Prostate gland (tissue), 2 donors: ENCODE measurements around the gene SLAMF6.
"Not testable (repeated sequence)": the region's sequence is repeated elsewhere in the genome, so short reads cannot be mapped to it uniquely, and the experiment has no call there.

Experiments used
- POLR2A ChIP-seq: fragments of 450-650 bp; IDR thresholded peaks from one replicate; pipeline ENCODE4 v1.6.1; 2016; ENCODE audit warnings: antibody characterized with exemption, mild to moderate bottlenecking
- POLR2AphosphoS5 ChIP-seq: sonication (generic); formaldehyde crosslinking; IDR thresholded peaks from one replicate; pipeline ENCODE4 v1.6.1; 2017; ENCODE audit warnings: antibody characterized with exemption
- TF ChIP-seq, protein P1 (sequence below), 4 experiments: fragments of 200-600 bp in 2 of 4; fragments of 450-650 bp in 2 of 4; sonication (generic) in 2 of 4; IDR thresholded peaks; 1 replicate in 3 of 4; 2 replicates in 1 of 4; pipeline ENCODE4 v1.5.1; 2016 to 2019; ENCODE audit warnings: antibody characterized with exemption in 4 of 4, mild to moderate bottlenecking in 2 of 4, moderate library complexity in 2 of 4

DNA sequence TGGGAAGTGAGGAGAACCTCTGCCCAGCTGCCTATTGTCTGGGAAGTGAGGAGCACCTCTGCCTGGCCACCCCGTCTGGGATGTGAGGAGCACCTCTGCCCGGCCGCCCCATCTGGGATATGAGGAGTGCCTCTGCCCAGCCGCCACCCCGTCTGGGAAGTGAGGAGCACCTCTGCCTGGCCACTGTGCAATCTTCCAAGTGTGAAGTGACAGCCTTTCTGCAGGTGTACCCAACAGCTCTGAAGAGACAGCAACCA, 9.4 kb upstream of the SLAMF6 start:
- TF ChIP-seq POLR2A, POLR2AphosphoS5: not testable (repeated sequence)
- TF ChIP-seq, protein P1, sequence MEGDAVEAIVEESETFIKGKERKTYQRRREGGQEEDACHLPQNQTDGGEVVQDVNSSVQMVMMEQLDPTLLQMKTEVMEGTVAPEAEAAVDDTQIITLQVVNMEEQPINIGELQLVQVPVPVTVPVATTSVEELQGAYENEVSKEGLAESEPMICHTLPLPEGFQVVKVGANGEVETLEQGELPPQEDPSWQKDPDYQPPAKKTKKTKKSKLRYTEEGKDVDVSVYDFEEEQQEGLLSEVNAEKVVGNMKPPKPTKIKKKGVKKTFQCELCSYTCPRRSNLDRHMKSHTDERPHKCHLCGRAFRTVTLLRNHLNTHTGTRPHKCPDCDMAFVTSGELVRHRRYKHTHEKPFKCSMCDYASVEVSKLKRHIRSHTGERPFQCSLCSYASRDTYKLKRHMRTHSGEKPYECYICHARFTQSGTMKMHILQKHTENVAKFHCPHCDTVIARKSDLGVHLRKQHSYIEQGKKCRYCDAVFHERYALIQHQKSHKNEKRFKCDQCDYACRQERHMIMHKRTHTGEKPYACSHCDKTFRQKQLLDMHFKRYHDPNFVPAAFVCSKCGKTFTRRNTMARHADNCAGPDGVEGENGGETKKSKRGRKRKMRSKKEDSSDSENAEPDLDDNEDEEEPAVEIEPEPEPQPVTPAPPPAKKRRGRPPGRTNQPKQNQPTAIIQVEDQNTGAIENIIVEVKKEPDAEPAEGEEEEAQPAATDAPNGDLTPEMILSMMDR (IDR thresholded peaks at IDR 0.05) = not testable (repeated sequence)
